PFSK-1 (cell line): ENCODE measurements around the gene MATCAP1.

ENCODE experiments used
- FOXP2 ChIP-seq: optimal IDR thresholded peaks from 2 replicates; pipeline ENCODE3; 2011; ENCODE audit warnings: borderline replicate concordance, control low read depth, inconsistent platforms; ENCODE audit not compliant: insufficient read depth; ENCODE audit errors: extremely low read length, extremely low read depth
- POLR2AphosphoS5 ChIP-seq: IDR thresholded peaks from 2 replicates; pipeline ENCODE4 v1.6.1; 2012; ENCODE audit warnings: low read depth, mild to moderate bottlenecking, control low read depth, low read length, moderate library complexity
- SIN3A ChIP-seq: IDR thresholded peaks from 2 replicates; pipeline ENCODE4 v1.6.1; 2012; ENCODE audit warnings: mild to moderate bottlenecking, low read length, moderate library complexity, borderline replicate concordance; ENCODE audit not compliant: insufficient read depth
- TAF1 ChIP-seq: IDR thresholded peaks from 2 replicates; pipeline ENCODE4 v1.6.1; 2012; ENCODE audit warnings: low read length, control low read depth, borderline replicate concordance; ENCODE audit not compliant: insufficient read depth
- TF ChIP-seq, protein P1 (sequence below), 2 experiments: IDR thresholded peaks; 2 replicates each; pipeline versions ENCODE4 v1.6.1 to v1.8.0; 2011 to 2012; ENCODE audit warnings: low read depth in 2 of 2, low read length in 2 of 2, control low read depth in 1 of 2, inconsistent platforms in 1 of 2, mild to moderate bottlenecking in 1 of 2, moderate library complexity in 1 of 2; ENCODE audit not compliant: insufficient read depth in 1 of 2

The MATCAP1 gene

DNA sequence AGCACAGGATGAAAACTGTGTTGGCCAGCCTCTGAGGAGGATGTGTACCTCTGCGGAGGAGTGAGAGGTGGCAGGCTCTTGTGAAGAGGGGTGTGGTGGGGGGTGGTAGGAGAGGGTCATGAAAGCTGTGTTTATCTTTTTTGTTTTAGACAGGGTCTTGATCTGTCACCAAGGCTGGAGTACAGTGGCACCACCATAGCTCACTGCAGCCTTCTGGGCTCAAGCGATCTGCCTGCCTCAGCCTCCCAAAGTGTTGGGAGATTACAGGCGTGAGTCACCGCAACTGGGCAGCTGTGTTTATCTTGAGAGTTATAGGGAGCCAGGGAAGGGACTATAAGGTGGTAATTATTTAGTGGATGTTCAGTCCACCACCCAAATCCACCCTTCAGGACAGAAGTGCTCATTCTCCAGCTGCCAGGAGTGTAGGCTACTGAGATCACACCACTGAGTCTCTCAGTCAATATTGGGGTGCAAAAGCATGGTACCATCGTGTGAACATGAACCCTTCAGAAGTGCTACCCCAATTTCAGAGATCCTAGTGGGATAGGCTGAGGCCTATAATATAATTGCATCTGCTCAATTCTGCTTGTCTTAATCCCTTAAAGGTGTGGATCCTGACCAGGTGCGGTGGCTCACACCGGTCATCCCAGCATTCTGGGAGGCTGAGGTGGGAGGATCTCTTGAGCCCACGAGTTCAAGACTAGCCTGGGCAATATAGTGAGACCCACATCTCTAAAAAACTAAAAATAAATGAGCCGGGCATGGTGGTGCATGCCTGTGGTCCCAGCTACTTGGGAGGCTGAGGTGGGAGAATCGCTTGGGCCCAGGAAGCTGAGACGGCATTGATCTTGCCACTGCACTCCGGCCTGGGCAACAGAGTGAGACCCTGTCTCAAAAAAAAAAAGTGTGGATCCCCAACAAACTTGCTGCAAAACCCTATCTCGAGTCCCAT lies 7.0 kb upstream of the MATCAP1 start:
- TF ChIP-seq, protein P1, sequence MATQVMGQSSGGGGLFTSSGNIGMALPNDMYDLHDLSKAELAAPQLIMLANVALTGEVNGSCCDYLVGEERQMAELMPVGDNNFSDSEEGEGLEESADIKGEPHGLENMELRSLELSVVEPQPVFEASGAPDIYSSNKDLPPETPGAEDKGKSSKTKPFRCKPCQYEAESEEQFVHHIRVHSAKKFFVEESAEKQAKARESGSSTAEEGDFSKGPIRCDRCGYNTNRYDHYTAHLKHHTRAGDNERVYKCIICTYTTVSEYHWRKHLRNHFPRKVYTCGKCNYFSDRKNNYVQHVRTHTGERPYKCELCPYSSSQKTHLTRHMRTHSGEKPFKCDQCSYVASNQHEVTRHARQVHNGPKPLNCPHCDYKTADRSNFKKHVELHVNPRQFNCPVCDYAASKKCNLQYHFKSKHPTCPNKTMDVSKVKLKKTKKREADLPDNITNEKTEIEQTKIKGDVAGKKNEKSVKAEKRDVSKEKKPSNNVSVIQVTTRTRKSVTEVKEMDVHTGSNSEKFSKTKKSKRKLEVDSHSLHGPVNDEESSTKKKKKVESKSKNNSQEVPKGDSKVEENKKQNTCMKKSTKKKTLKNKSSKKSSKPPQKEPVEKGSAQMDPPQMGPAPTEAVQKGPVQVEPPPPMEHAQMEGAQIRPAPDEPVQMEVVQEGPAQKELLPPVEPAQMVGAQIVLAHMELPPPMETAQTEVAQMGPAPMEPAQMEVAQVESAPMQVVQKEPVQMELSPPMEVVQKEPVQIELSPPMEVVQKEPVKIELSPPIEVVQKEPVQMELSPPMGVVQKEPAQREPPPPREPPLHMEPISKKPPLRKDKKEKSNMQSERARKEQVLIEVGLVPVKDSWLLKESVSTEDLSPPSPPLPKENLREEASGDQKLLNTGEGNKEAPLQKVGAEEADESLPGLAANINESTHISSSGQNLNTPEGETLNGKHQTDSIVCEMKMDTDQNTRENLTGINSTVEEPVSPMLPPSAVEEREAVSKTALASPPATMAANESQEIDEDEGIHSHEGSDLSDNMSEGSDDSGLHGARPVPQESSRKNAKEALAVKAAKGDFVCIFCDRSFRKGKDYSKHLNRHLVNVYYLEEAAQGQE (IDR thresholded peaks at IDR 0.05; ENCODE audit: insufficient read depth in 1 of 2, low read depth in 2 of 2, low read length in 2 of 2): no peak
- TF ChIP-seq SIN3A (no peak), TAF1 (no peak), FOXP2 (no peak), POLR2AphosphoS5 (no peak)

DNA sequence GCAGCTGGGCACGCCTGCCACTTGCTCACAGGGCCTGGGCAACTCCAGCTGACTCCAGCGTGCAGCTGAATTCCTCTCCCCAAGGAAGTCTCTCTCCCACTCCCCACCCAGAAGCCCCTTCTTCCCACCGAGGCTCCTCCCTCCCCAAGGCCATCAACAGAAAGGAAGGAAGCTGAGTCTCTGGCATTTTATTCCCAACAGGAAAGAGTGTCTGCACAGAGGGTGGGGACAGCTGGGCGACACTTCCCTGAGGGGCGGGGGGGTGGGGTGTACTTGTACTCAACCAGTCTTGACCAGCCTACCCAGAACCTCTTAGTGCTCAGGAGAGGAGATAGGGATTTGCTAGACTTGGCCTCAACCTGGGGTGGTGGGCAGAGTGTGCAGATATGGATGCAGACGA lies 6.3 kb upstream of the MATCAP1 start, which contains the start of gene EXOC3L1:
TSS of gene EXOC3L1 (minus strand) at position 96 of the 400 bp plus-strand sequence. CDS start 460 bp downstream, outside the sequence.
- TF ChIP-seq, protein P1 (IDR thresholded peaks at IDR 0.05; ENCODE audit: insufficient read depth in 1 of 2, low read depth in 2 of 2, low read length in 2 of 2): no peak
- TF ChIP-seq FOXP2: no peak
- no peak for TF ChIP-seq POLR2AphosphoS5

DNA sequence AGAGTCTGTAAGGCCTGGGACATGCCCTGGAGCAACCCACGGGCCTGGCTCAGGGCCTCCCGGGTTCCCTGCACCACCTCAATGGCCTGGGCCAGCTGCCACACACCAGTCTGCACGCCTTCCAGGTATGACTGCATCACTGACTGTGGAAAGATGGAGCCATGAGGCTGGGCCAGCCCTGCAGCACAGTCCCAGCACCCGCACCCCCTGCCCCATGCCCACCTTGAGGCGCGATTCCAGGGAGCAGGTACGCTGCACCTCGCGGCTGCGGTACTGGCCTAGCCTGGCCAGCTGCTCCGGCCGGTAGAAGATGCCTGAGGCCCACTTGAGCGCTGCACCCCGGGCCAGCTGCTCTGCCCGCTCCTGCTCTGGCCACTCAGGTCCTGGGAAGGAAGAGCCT lies 5.0 kb upstream of the MATCAP1 start:
- TF ChIP-seq FOXP2 (no peak), POLR2AphosphoS5 (no peak), TAF1 (no peak)
- TF ChIP-seq, protein P1 (IDR thresholded peaks at IDR 0.05; ENCODE audit: insufficient read depth in 1 of 2, low read depth in 2 of 2, low read length in 2 of 2): no peak

DNA sequence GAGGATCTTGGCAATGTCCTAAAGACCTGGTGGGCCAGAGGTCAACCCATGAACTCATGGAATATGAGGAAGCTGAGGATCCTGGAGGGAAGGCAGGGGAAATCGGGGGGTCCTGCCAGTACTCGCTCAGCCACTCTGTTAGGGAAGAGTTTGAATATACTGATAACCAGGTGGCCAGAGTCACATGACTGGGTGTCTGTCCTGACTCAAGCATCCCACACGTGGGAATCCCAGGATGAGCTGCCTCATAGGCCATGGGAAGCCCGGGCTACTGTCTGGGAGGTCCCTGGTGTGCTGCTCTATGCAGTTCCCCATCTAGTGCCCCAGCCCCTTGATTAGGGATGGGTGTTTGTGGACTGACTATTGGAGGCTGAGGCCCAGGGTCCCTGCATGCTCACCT lies 4.6 kb upstream of the MATCAP1 start:
- TF ChIP-seq FOXP2 (no peak), SIN3A (no peak), TAF1 (no peak), POLR2AphosphoS5 (no peak)
- TF ChIP-seq, protein P1 (IDR thresholded peaks at IDR 0.05; ENCODE audit: insufficient read depth in 1 of 2, low read depth in 2 of 2, low read length in 2 of 2): no peak
